CD8-positive, alpha-beta memory T cell (primary cell): ENCODE measurements around the gene LNP1. TPM values are rescaled to one million over a fixed set of nuclear protein-coding genes. Genes with fewer than 3 reads are reported as not detected.
A peak's percentile ranks its signal among the peaks of the same experiment; 100 is the strongest.

ENCODE experiments used
- CTCF ChIA-PET: fragments of 350-600 bp; sonication (Branson Sonifier 250); formaldehyde crosslinking; loops from one replicate; lab custom pipeline; 2021; ENCODE audit warnings: antibody characterized with exemption; lab: Charles Lee
- POLR2A ChIA-PET: fragments of 350-600 bp; sonication (Branson Sonifier 250); formaldehyde crosslinking; loops from one replicate; lab custom pipeline; 2021; ENCODE audit warnings: antibody characterized with exemption; lab: Charles Lee
- DNase-seq, 5 donors: peaks; one replicate each; pipeline versions ENCODE4 v3.0.0 to v3.0.0-alpha.2; 2020 to 2022; ENCODE audit warnings: mixed read lengths in 1 of 5
- H3K27ac ChIP-seq: one replicate; pipeline ENCODE4 v1.7.0; 2013; ENCODE audit warnings: low read depth, mild to moderate bottlenecking, low read length, moderate library complexity
- H3K27me3 ChIP-seq: 2 replicates; pipeline ENCODE4 v1.7.0; 2013; ENCODE audit warnings: low read length, mild to moderate bottlenecking; ENCODE audit not compliant: insufficient read depth, poor library complexity, severe bottlenecking
- H3K36me3 ChIP-seq: 2 replicates; pipeline ENCODE4 v1.7.0; 2013; ENCODE audit warnings: mild to moderate bottlenecking, low read length, moderate library complexity; ENCODE audit not compliant: insufficient read depth
- H3K4me1 ChIP-seq: 2 replicates; pipeline ENCODE4 v1.7.0; 2013; ENCODE audit warnings: mild to moderate bottlenecking, low read length, moderate library complexity; ENCODE audit not compliant: insufficient read depth
- H3K4me3 ChIP-seq: 2 replicates; pipeline ENCODE4 v1.7.0; 2013; ENCODE audit warnings: mild to moderate bottlenecking, low read length
- H3K9me3 ChIP-seq: 2 replicates; pipeline ENCODE4 v1.7.0; 2013; ENCODE audit warnings: mild to moderate bottlenecking, low read length
- H3K27ac Mint-ChIP-seq, 8 donors: one replicate each; pipeline ENCODE4 v1.8.0; 2020 to 2021; ENCODE audit warnings: mixed read lengths in 8 of 8, mild to moderate bottlenecking in 6 of 8, inconsistent platforms in 3 of 8, moderate library complexity in 3 of 8
- H3K27me3 Mint-ChIP-seq, 2 donors: one replicate each; pipeline ENCODE4 v1.8.0; 2020 to 2021; ENCODE audit warnings: mixed read lengths in 2 of 2, mild to moderate bottlenecking in 1 of 2, moderate library complexity in 1 of 2
- H3K36me3 Mint-ChIP-seq, 3 donors: one replicate each; pipeline ENCODE4 v1.8.0; 2020 to 2021; ENCODE audit warnings: mixed read lengths in 3 of 3, inconsistent platforms in 1 of 3, mild to moderate bottlenecking in 1 of 3
- H3K4me1 Mint-ChIP-seq, 3 donors: one replicate each; pipeline ENCODE4 v1.8.0; 2020 to 2021; ENCODE audit warnings: mixed read lengths in 3 of 3, inconsistent platforms in 1 of 3, mild to moderate bottlenecking in 1 of 3
- H3K4me3 Mint-ChIP-seq, 7 donors: one replicate each; pipeline ENCODE4 v1.8.0; 2020 to 2021; ENCODE audit warnings: mixed read lengths in 7 of 7, mild to moderate bottlenecking in 6 of 7, moderate library complexity in 4 of 7, inconsistent platforms in 2 of 7
- H3K9me3 Mint-ChIP-seq, 5 donors: one replicate each; pipeline ENCODE4 v1.8.0; 2020 to 2022; ENCODE audit warnings: mixed read lengths in 5 of 5, mild to moderate bottlenecking in 3 of 5, moderate library complexity in 2 of 5, inconsistent platforms in 1 of 5
- polyA plus RNA-seq: library from polyadenylated mRNA; unstranded; fragments of 300-500 nt; fragmentation: Illumina TruSeq; gene quantifications from one replicate; pipeline ENCODE4 v1.2.3, GENCODE V29; 2021
- total RNA-seq, 2 experiments: library from RNA; stranded (reverse); gene quantifications; one replicate each; pipeline ENCODE4 v1.2.3, GENCODE V29; 2021

LNP1 gene
- total and polyA plus RNA-seq, 3 experiments from 2014 or later = 0.71 to 1.6 (median 1.5) TPM

GRCh38 chr3:100361897-100362296 is 39.4 kb upstream of the LNP1 start:
- peaks cover 0 to 2% (median 2%) of the 10 kb centered on the region in 5 donors for H3K9me3 Mint-ChIP-seq
- H3K4me1 ChIP-seq = no peaks in the 10 kb centered on the region
- no peak overlapping the region for H3K4me3 ChIP-seq
- H3K27me3 ChIP-seq = no peaks in the 10 kb centered on the region
- DNase-seq = no peak
- POLR2A ChIA-PET = no interaction called here
- no peaks in the 10 kb centered on the region for H3K4me1 Mint-ChIP-seq
- H3K4me3 Mint-ChIP-seq = no peak overlapping the region
- H3K27ac ChIP-seq = no peak overlapping the region
- CTCF ChIA-PET = no interaction called here
- H3K27ac Mint-ChIP-seq = peak overlapping the region in 2 of 8 donors; percentile 25 to 51
- H3K36me3 Mint-ChIP-seq = peaks cover 12 to 73% (median 15%) of the 10 kb centered on the region in 3 donors
- H3K36me3 ChIP-seq = peaks cover 15% of the 10 kb centered on the region
- no peaks in the 10 kb centered on the region for H3K27me3 Mint-ChIP-seq
- no peaks in the 10 kb centered on the region for H3K9me3 ChIP-seq

- Mint-ChIP-seq H3K36me3 (peaks cover 12 to 79% (median 19%) of the 10 kb centered on the region in 3 donors), H3K4me1 (no peaks in the 10 kb centered on the region), H3K9me3 (peaks cover 0 to 2% (median 2%) of the 10 kb centered on the region in 5 donors), H3K4me3 (no peak overlapping the region), H3K27me3 (no peaks in the 10 kb centered on the region), H3K27ac (peak overlapping the region in 1 of 8 donors; percentile 33)
- CTCF ChIA-PET = no interaction called here
- DNase-seq = no peak
- no peak overlapping the region for H3K4me3 ChIP-seq
- no peaks in the 10 kb centered on the region for H3K4me1 ChIP-seq
- no peaks in the 10 kb centered on the region for H3K27me3 ChIP-seq
- no peak overlapping the region for H3K27ac ChIP-seq
- POLR2A ChIA-PET = no interaction called here
- H3K36me3 ChIP-seq = peaks cover 19% of the 10 kb centered on the region
- H3K9me3 ChIP-seq = no peaks in the 10 kb centered on the region
These were observed 36.9 kb upstream of the LNP1 start for GRCh38 chr3:100364421-100364820.

- H3K4me3 ChIP-seq = no peak overlapping the region
- H3K9me3 ChIP-seq = no peaks in the 10 kb centered on the region
- peaks cover 26% of the 10 kb centered on the region for H3K36me3 ChIP-seq
- CTCF ChIA-PET = no interaction called here
- H3K4me1 ChIP-seq = no peaks in the 10 kb centered on the region
- H3K27me3 Mint-ChIP-seq = no peaks in the 10 kb centered on the region
- H3K27me3 ChIP-seq = no peaks in the 10 kb centered on the region
- no peak overlapping the region for H3K4me3 Mint-ChIP-seq
- no peak overlapping the region for H3K27ac ChIP-seq
- no peak for DNase-seq
- no peaks in the 10 kb centered on the region for H3K4me1 Mint-ChIP-seq
- POLR2A ChIA-PET = no interaction called here
- H3K27ac Mint-ChIP-seq = peak overlapping the region in 1 of 8 donors; percentile 6
- peaks cover 12 to 80% (median 22%) of the 10 kb centered on the region in 3 donors for H3K36me3 Mint-ChIP-seq
- H3K9me3 Mint-ChIP-seq = peaks cover 0 to 2% (median 2%) of the 10 kb centered on the region in 5 donors
These were observed 34.9 kb upstream of the LNP1 start for GRCh38 chr3:100366424-100366823.

- ChIA-PET CTCF (no interaction called here), POLR2A (no interaction called here)
- Histone ChIP-seq H3K9me3 (no peaks in the 10 kb centered on the region), H3K36me3 (peaks cover 33% of the 10 kb centered on the region), H3K27me3 (no peaks in the 10 kb centered on the region), H3K27ac (no peak overlapping the region), H3K4me1 (no peaks in the 10 kb centered on the region), H3K4me3 (no peak overlapping the region)
- H3K4me1 Mint-ChIP-seq = no peaks in the 10 kb centered on the region
- no peak for DNase-seq
- H3K9me3 Mint-ChIP-seq = no peaks in the 10 kb centered on the region
- H3K27me3 Mint-ChIP-seq = no peaks in the 10 kb centered on the region
- H3K27ac Mint-ChIP-seq = no peak overlapping the region
- H3K36me3 Mint-ChIP-seq = peaks cover 3 to 84% (median 15%) of the 10 kb centered on the region in 3 donors
- H3K4me3 Mint-ChIP-seq = no peak overlapping the region
These were observed 32.9 kb upstream of the LNP1 start for GRCh38 chr3:100368441-100368840.

- Mint-ChIP-seq H3K4me1 (no peaks in the 10 kb centered on the region), H3K4me3 (no peak overlapping the region), H3K9me3 (no peaks in the 10 kb centered on the region), H3K27me3 (no peaks in the 10 kb centered on the region), H3K36me3 (peaks cover 3 to 82% (median 13%) of the 10 kb centered on the region in 3 donors), H3K27ac (peak overlapping the region in 1 of 8 donors; percentile 4)
- Histone ChIP-seq H3K4me3 (no peak overlapping the region), H3K36me3 (peaks cover 31% of the 10 kb centered on the region), H3K27me3 (no peaks in the 10 kb centered on the region), H3K27ac (no peak overlapping the region), H3K9me3 (no peaks in the 10 kb centered on the region), H3K4me1 (no peaks in the 10 kb centered on the region)
- ChIA-PET POLR2A (no interaction called here), CTCF (no interaction called here)
- DNase-seq = no peak
These were observed 30.6 kb upstream of the LNP1 start for GRCh38 chr3:100370756-100371155.

GRCh38 chr3:100374521-100374920 is 26.8 kb upstream of the LNP1 start:
- Histone ChIP-seq H3K4me1 (no peaks in the 10 kb centered on the region), H3K9me3 (no peaks in the 10 kb centered on the region), H3K4me3 (no peak overlapping the region), H3K27me3 (no peaks in the 10 kb centered on the region), H3K36me3 (peaks cover 23% of the 10 kb centered on the region), H3K27ac (no peak overlapping the region)
- CTCF ChIA-PET = no interaction called here
- Mint-ChIP-seq H3K9me3 (no peaks in the 10 kb centered on the region), H3K4me3 (no peak overlapping the region), H3K4me1 (no peaks in the 10 kb centered on the region), H3K36me3 (peaks cover 0 to 80% (median 15%) of the 10 kb centered on the region in 3 donors), H3K27ac (peak overlapping the region in 4 of 8 donors; percentile 9 to 60 (median 14)), H3K27me3 (no peaks in the 10 kb centered on the region)
- no peak for DNase-seq
- POLR2A ChIA-PET = no interaction called here

- Mint-ChIP-seq H3K36me3 (peaks cover 0 to 84% (median 16%) of the 10 kb centered on the region in 3 donors), H3K27me3 (no peaks in the 10 kb centered on the region), H3K4me1 (no peaks in the 10 kb centered on the region), H3K4me3 (no peak overlapping the region), H3K27ac (peak overlapping the region in 2 of 8 donors; percentile 17 to 71), H3K9me3 (no peaks in the 10 kb centered on the region)
- Histone ChIP-seq H3K27me3 (no peaks in the 10 kb centered on the region), H3K27ac (no peak overlapping the region), H3K9me3 (no peaks in the 10 kb centered on the region), H3K36me3 (peaks cover 16% of the 10 kb centered on the region), H3K4me3 (no peak overlapping the region), H3K4me1 (no peaks in the 10 kb centered on the region)
- CTCF ChIA-PET = no interaction called here
- POLR2A ChIA-PET = no interaction called here
- no peak for DNase-seq
These were observed 25.0 kb upstream of the LNP1 start for GRCh38 chr3:100376301-100376700.

GRCh38 chr3:100384733-100385525 is 16.4 kb upstream of the LNP1 start:
- H3K36me3 Mint-ChIP-seq = peaks cover 17 to 76% (median 24%) of the 10 kb centered on the region in 3 donors
- H3K27me3 ChIP-seq = no peaks in the 10 kb centered on the region
- no peak overlapping the region for H3K27ac ChIP-seq
- CTCF ChIA-PET = interaction anchor here (1.9 kb wide), 1 partner anchor 17 kb away, joined by 4 read pairs; the partner anchor contains the start of gene LNP1
- H3K36me3 ChIP-seq = peaks cover 15% of the 10 kb centered on the region
- H3K9me3 Mint-ChIP-seq = peaks cover 0 to 14% (median 4%) of the 10 kb centered on the region in 5 donors
- peak overlapping the region in 1 of 8 donors; percentile 24 for H3K27ac Mint-ChIP-seq
- DNase-seq = no peak
- H3K4me3 ChIP-seq = no peak overlapping the region
- no peaks in the 10 kb centered on the region for H3K9me3 ChIP-seq
- H3K27me3 Mint-ChIP-seq = no peaks in the 10 kb centered on the region
- peaks cover 16 to 32% (median 28%) of the 10 kb centered on the region in 3 donors for H3K4me1 Mint-ChIP-seq
- H3K4me3 Mint-ChIP-seq = no peak overlapping the region
- H3K4me1 ChIP-seq = peaks cover 4% of the 10 kb centered on the region
- POLR2A ChIA-PET = no interaction called here
